ENCODE data around the gene IQCB1.

Gene IQCB1

GRCh38 chr3:121836481-121836880 lies 1.6 kb upstream of the IQCB1 start:
- no peak for DNase-seq (ENCODE audit: low read depth in 1 of 2, low spot score in 1 of 2)
- no peak for TF ChIP-seq JUND (IDR thresholded peaks at IDR 0.05; ENCODE audit: low read depth)
- in situ Hi-C loops (cut with HindIII; ENCODE audit: low pct_unique_long_range_greater_than_20kb, low sequenced_read_pairs), result no loop called here

- no peak for DNase-seq (ENCODE audit: low read depth in 1 of 2, low spot score in 1 of 2)
- in situ Hi-C loops (cut with HindIII; ENCODE audit: low pct_unique_long_range_greater_than_20kb, low sequenced_read_pairs), result no loop called here
Observed at GRCh38 chr3:121836064-121836463, 1.2 kb upstream of the IQCB1 start.

GRCh38 chr3:121835465-121835801 lies 573 bp upstream of the IQCB1 start:
- no peak for TF ChIP-seq JUND (IDR thresholded peaks at IDR 0.05; ENCODE audit: low read depth)
- in situ Hi-C loops (cut with HindIII; ENCODE audit: low pct_unique_long_range_greater_than_20kb, low sequenced_read_pairs), result no loop called here
- DNase-seq (ENCODE audit: low read depth in 1 of 2, low spot score in 1 of 2), result peak in 1 of 2 experiments; percentile 13

More at GRCh38 chr3:121836064-121836463, 1.2 kb upstream of the IQCB1 start:
- no peak for TF ChIP-seq JUND (IDR thresholded peaks at IDR 0.05; ENCODE audit: low read depth)

- peak; percentile 11 to 12 for DNase-seq (ENCODE audit: low read depth in 1 of 2, low spot score in 1 of 2)
- TF ChIP-seq JUND (IDR thresholded peaks at IDR 0.05; ENCODE audit: low read depth), result no peak
- in situ Hi-C loops (cut with HindIII; ENCODE audit: low pct_unique_long_range_greater_than_20kb, low sequenced_read_pairs), result no loop called here
Observed at GRCh38 chr3:121834157-121834670, 646 bp downstream of the IQCB1 start.

- no peak for DNase-seq (ENCODE audit: low read depth in 1 of 2, low spot score in 1 of 2)
- TF ChIP-seq JUND (IDR thresholded peaks at IDR 0.05; ENCODE audit: low read depth), result no peak
- in situ Hi-C loops (cut with HindIII; ENCODE audit: low pct_unique_long_range_greater_than_20kb, low sequenced_read_pairs), result no loop called here
Observed at GRCh38 chr3:121822973-121823372, 11.9 kb downstream of the IQCB1 start.

GRCh38 chr3:121821421-121822199 lies 13.2 kb downstream of the IQCB1 start:
- TF ChIP-seq JUND (IDR thresholded peaks at IDR 0.05; ENCODE audit: low read depth), result no peak
- in situ Hi-C loops (cut with HindIII; ENCODE audit: low pct_unique_long_range_greater_than_20kb, low sequenced_read_pairs), result no loop called here
- DNase-seq (ENCODE audit: low read depth in 1 of 2, low spot score in 1 of 2), result no peak

- DNase-seq (ENCODE audit: low read depth in 1 of 2, low spot score in 1 of 2), result no peak
- in situ Hi-C loops (cut with HindIII; ENCODE audit: low pct_unique_long_range_greater_than_20kb, low sequenced_read_pairs), result no loop called here
- TF ChIP-seq JUND (IDR thresholded peaks at IDR 0.05; ENCODE audit: low read depth), result no peak
Observed at GRCh38 chr3:121819236-121819635, 15.6 kb downstream of the IQCB1 start.

GRCh38 chr3:121818578-121818977 lies 16.3 kb downstream of the IQCB1 start:
- no peak for TF ChIP-seq JUND (IDR thresholded peaks at IDR 0.05; ENCODE audit: low read depth)
- in situ Hi-C loops (cut with HindIII; ENCODE audit: low pct_unique_long_range_greater_than_20kb, low sequenced_read_pairs), result no loop called here
- DNase-seq (ENCODE audit: low read depth in 1 of 2, low spot score in 1 of 2), result no peak

- no peak for DNase-seq (ENCODE audit: low read depth in 1 of 2, low spot score in 1 of 2)
- in situ Hi-C loops (cut with HindIII; ENCODE audit: low pct_unique_long_range_greater_than_20kb, low sequenced_read_pairs), result no loop called here
- TF ChIP-seq JUND (IDR thresholded peaks at IDR 0.05; ENCODE audit: low read depth), result no peak
Observed at GRCh38 chr3:121817753-121818152, 17.1 kb downstream of the IQCB1 start.

GRCh38 chr3:121809249-121809648 lies 25.6 kb downstream of the IQCB1 start:
- in situ Hi-C loops (cut with HindIII; ENCODE audit: low pct_unique_long_range_greater_than_20kb, low sequenced_read_pairs), result no loop called here
- TF ChIP-seq JUND (IDR thresholded peaks at IDR 0.05; ENCODE audit: low read depth), result no peak
- DNase-seq (ENCODE audit: low read depth in 1 of 2, low spot score in 1 of 2), result no peak

- in situ Hi-C loops (cut with HindIII; ENCODE audit: low pct_unique_long_range_greater_than_20kb, low sequenced_read_pairs), result no loop called here
- no peak for DNase-seq (ENCODE audit: low read depth in 1 of 2, low spot score in 1 of 2)
- no peak for TF ChIP-seq JUND (IDR thresholded peaks at IDR 0.05; ENCODE audit: low read depth)
Observed at GRCh38 chr3:121803771-121804320, 31.0 kb downstream of the IQCB1 start.

- in situ Hi-C loops (cut with HindIII; ENCODE audit: low pct_unique_long_range_greater_than_20kb, low sequenced_read_pairs), result no loop called here
- no peak for TF ChIP-seq JUND (IDR thresholded peaks at IDR 0.05; ENCODE audit: low read depth)
- no peak for DNase-seq (ENCODE audit: low read depth in 1 of 2, low spot score in 1 of 2)
Observed at GRCh38 chr3:121800906-121801305, 34.0 kb downstream of the IQCB1 start.

GRCh38 chr3:121796970-121797369 lies 37.9 kb downstream of the IQCB1 start:
- no peak for TF ChIP-seq JUND (IDR thresholded peaks at IDR 0.05; ENCODE audit: low read depth)
- in situ Hi-C loops (cut with HindIII; ENCODE audit: low pct_unique_long_range_greater_than_20kb, low sequenced_read_pairs), result no loop called here
- DNase-seq (ENCODE audit: low read depth in 1 of 2, low spot score in 1 of 2), result no peak
